HG02973 (cell line): Measurements from ENCODE around the gene NTRK2.

ENCODE experiments used
- ATAC-seq: cut with Tn5 transposase; IDR thresholded peaks from one replicate; pipeline ENCODE4 v1.9.1; 2021; ENCODE audit warnings: moderate library complexity; ENCODE audit not compliant: unreplicated experiment

NTRK2 gene

DNA sequence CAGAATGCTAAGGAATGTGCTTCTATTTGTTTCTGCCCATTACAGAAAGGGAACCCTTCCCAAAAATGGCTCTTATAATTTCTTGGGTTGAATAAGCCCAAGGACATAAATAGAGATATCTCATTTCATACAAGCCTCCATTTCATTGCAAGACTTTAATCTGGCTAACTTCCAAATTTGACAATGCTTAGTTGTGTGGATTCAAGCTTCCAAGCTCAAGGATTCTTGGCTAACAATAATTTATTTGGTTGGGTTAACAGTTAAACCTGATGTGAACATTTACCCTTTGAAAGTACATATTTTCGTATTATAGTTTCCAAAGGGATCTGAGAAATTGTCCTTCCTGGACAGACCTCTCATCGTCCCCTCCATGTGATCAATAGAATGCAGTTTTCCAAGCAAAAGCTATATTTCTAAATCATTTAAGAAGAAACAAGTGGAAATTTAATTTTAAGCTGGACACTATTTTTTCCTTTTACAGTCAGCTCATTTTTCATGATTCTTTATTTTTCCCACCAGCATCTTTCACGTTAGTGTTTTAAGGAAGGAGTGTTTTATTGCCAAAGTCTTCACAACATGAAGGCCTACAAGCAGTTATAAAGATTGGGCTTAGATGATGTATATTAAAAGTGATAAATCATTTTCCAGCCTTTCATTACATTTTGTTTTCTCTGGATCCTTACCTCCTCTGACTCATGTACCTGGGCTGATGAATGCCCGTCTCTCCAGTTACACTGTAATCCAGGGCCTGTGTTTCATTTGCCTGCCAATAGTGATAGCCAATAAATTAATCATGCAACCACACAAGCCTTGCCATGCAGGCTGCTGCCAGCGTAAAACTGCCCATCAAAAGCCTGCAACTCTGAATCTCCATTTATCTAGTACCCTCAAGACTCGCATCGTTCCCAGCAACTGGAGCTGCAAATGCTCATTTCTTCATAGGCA, 176.7 kb downstream of the NTRK2 start:
- ATAC-seq: no peak

DNA sequence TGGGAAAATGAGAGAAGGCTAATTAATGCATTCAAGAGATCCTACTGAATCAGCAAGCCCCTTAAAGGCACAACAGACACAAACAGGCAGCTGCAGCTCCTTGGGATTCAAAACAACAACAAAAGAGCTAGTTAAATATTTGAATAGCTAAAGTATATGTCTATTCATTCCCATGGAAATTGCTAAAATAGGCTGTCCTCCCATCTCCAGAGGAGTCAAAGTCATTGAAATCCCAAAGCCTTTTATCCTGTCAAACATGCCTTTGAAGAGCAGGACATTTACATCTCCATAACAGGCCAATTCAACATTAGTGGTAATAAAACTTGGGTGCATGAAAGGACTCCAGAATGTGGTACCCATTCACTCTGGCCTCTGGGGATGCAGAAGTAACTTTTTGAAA, 177.4 kb downstream of the NTRK2 start:
- no peak for ATAC-seq

DNA sequence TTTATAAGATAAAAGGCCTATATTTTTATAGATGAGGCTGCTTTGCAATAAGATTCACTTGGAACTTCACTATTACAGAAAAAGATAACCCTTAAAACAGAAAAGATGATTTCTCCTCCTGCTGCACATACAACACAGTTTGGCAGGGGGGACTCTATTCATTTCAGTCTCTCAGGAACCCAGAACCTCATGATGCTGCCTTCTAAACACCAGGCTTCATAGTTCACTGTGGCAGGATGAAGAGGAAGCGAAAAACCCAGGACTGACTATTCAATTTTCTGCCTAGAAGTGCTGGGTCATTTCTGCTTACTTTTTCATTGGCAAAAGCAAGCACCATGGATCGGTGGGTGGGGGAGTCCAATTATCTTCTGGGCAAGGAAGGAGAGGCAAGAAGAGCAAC, 179.5 kb downstream of the NTRK2 start:
- ATAC-seq: no peak

DNA sequence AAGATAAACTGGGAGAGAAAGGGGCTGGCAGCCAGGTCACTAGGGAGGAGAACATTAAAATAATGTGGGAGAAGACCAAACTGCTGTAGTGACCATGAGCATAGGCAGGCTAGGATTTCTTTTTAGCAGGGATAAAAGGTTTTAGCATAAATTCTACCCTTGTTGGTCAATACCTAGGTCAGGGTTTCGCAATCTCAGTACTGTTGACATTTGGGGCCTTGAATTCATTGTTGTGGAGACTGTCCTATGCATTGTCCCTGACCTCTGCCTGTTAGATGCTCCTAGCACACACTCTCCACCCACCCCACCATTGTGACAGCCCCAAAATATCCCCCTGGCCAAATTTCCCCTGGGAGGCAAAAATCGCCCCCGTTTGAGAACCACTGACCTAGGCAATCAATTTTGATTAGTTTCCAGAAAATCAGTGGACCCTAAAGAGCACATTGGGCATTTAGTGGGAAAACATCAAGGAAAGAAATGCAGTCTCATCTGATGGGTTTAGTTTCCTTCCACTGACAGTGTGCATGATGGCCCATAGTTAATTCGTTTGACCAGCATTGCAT, 181.4 kb downstream of the NTRK2 start:
- ATAC-seq: no peak

DNA sequence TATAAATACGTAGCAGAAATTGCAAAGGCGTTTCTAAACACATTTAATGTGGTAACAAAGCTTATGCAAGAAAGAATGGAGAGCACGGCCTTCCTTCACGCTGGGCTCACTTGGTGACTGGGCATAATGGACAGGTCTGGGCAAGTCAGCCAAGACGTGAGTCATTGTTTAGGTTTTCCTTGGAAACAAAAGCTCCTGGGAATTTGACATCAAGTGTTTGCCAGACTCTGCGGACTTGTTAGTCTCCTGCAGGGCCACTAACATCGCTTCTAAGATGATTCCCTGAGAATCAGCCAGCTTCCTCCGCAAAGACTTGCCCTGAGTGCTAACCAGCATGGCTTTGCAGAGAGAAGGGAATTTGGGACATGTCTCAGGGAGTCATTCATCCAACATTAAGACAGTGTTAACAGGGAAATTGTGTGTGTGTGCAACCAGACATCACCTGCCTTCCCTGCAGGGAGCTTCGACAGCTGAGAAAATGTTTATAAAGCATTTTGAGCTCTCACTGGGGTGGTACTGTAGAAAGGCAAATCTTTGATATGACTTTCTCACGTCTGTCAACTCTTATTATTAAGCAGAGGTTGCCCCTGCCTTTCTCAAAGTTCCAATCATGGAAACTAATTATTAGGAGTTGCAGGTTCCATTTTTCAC, 182.5 kb downstream of the NTRK2 start:
- no peak for ATAC-seq

DNA sequence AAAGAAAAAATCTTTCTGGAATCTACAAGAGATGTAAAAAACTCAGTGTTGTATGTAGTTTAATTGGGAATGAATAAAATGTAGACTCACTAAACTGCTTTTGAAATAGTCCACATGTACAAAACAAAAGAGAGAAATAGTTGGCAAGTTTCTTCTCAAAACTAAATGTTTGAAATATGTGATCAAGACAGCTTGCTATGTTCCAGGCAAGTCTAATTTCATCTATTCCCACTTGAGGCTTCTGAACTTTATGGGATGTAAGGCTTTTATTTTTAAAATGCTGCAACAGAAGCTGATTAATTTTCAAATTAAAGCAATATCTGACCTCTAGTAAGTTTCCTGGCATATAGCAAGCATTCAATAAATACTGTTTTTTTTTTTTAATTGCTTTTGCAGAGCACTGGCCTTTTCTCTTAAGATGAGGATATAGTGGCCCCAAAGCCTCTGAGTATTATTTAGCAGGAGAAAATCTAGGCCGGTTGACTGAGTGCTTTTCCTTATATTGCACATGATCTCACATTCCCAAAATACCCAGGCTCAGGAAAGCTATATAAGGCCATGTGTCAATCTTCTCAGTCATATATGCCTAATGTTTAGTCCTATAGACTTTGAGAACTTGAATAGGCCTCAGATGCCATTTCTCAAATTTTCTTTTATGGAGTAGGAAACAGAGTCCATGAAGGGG, 183.2 kb downstream of the NTRK2 start:
- no peak for ATAC-seq

DNA sequence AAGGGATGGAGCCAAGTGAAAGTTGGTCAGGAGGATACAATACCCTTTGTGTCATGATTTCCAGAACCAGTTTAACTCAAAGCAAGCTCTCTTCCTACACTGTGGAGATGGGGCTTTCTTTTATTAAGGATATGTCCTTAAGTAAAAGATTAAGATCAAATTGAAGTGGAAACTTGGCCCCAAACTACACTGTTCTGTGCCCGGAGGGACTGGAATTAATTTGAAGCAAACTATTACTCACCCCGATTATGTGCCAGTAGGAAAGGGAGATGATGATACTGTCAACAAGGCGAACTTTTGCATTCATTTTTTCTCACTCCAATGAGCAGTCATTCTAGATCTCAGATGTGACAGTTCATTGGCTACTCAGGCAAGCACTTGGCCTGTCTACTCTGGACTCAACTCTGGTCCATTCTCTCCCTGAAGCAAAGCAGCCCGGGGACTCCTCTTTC, 186.7 kb downstream of the NTRK2 start:
- ATAC-seq: no peak

DNA sequence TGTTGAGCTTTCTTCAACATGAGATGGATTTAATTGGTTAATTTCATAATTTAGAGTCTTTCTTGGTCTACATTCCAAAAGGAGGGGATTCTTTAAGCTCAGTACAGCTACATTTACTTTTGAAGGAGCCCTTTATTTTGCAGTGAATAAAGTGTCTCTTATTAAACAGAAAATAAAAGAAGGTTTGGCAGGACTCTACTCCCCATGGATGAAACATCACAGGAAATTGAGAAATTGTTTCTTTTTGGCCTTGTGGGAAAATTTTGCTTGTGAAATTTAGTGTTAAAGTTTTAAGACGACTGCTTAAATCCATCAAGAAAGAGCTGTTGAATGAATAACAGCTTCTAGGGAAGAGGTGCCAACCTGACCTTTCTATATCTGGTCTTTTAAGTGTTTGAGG, 187.7 kb downstream of the NTRK2 start:
- no peak for ATAC-seq

DNA sequence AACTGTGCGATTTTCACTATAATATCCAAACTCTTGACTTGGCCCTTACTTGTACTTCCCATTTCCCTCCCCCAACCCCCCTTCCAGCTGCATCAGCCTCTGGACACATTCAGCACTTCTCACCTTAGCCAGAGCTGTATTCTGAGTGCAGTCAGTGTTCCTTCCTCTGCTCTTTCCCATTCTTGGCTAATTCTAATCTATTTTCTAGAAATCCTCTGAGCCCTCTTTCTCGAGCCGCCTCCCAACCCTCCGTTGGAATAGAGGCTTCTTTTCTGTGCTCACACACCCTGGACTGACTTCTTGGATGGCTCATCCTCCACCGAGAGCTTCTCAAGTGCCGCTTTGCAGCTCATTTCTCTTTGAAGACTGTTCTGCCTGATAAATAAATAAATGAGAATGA, 188.8 kb downstream of the NTRK2 start:
- ATAC-seq: no peak

DNA sequence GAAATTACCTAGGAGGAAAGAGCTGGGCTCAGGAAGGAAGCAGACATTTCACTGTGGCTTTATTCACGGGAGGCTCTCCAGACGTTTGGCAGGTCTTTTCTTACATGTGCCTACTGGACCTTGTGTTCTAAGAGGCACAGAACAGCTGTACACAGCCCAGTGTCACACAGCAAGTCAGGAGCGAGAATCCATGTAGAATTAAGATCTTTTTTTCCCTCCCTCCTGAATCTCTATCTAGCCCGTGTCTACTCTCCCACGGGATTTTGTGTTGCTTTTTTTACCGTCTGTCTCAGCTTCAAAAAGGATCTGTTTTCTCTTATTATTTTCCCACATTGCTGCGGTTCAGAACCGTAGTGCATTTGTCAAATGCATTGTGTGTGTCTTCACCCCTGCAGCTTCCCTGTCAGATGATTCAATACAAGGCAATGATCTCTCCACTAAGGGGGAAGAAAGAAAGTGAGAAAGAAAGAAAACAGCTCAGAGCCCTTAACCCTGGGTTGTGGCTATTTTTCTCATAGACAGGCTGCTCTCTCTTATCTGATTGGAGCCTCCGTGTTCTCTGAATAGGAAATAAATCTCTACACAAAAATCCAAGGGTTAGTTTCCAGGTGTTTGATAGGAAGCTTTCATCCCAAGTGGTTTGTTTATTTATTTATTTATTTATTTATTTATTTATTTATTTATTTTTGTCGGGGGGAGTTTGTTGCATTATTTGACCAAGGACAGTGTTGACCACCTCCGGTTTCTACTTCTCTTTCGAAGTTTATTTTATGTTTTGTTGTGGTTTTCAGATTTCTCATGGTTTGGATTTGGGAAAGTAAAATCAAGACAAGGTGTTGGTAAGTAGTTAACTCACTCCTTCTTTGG, 191.0 kb downstream of the NTRK2 start:
- ATAC-seq: no peak

DNA sequence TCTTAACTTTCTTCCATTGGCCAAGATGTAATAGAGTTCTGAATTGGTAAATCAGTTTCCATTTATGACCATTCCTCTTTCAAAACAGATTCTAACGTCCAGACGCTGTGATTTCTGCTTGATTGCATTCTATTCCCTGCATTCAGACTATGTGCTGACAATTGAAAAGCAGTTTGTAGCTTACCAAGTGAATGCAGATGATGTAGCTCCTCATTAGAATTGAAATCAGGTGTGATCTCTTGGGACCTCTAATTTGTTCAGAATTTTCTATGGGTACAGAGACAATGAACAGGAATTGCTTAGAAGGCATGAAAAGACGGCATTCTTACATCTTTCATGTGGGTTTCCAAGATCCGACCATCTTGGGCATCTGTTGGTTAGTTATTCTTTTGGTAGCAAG, 191.9 kb downstream of the NTRK2 start:
- no peak for ATAC-seq

DNA sequence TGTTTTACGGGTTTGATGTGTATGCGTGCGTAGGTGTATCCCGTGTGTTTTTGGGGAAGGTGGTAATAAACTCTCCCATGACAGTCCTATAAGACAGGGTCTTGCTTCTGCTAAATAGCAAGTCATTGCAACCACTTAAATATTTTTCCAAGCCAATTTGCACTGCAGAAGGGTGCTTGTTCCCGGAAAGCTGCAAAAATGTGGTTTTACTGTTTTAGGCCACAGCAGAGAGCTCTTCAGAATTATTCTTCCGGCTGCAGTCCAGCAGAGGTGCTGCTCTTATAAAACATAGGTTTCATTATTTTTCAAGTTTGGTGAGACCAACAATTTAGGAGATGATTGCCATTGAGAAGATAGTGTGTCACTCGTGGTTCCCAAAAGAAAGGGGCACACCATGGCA, 192.8 kb downstream of the NTRK2 start:
- no peak for ATAC-seq

DNA sequence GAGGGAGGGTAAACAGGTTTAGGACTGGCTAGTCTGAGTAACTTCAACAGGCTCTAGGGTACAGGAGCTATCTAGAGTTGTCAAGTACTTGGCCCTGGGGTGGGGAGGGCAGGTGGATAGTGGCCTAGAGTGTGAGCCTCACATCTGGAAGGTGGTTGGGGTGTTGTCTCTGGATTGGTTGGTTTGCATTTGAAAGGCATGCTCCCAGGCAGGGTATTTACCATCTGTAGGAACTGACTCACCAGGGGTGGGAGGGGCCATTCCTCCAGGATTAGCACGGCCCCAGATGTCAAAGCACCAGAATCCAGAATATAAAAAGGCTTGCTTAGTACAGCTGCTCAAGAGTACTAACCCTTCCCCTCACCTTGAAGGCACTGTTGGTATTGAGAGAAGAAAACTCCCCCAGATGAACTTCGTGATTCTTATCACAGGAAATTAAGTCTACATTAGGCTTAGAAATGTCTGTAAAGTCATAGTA, 193.3 kb downstream of the NTRK2 start:
- no peak for ATAC-seq

DNA sequence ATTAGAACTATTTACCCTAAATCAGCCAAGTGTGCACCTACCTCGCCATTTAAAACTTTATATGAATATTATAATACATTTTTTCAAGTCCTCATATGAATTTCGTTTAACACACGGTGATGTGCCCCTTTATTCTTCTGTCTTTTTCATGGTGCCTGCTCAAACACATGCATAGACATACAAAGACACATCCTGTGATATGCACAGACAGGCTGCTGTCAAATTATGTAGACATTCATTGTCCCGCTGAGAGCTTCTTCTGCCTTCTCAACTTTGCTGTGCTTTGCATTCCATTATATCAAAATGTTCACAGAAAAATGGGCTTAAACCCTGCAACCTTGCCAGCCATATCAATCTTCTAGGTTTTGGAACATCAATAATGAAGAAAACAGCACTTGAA, 193.8 kb downstream of the NTRK2 start:
- no peak for ATAC-seq

DNA sequence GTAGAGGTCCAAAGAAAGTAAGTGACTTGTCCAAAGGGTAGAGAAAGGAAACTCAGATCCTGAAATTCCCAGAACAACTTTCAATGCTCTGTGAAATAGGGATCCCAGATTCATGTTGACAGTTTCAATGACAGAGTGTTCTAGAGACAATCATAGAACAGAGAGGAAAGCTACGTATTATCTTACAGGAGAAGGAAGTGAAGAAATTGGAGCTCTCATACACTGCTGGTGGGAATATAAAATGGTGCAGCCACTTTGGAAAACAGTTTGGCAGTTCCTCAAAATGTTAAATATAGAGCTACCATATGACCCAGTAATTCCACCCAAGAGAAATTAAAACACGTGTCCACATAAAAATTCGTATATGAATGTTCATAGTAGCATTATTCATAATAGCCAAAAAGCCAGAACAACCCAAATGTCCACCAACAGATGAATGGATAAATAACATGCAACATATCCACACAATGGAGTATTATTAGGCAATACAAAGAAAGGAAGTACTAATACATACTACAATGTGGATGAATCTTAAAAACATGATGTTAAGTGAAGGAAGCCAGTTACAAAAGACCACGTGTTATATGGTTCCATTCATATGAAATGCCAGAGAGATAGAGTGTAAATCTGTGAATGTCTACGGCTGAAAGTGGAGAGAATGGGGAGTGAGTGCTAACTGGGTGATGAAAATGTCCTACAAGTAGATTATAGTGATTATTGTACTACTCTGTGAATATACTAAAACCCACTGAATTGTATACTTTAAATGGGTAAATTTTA, 197.1 kb downstream of the NTRK2 start:
- ATAC-seq: no peak

DNA sequence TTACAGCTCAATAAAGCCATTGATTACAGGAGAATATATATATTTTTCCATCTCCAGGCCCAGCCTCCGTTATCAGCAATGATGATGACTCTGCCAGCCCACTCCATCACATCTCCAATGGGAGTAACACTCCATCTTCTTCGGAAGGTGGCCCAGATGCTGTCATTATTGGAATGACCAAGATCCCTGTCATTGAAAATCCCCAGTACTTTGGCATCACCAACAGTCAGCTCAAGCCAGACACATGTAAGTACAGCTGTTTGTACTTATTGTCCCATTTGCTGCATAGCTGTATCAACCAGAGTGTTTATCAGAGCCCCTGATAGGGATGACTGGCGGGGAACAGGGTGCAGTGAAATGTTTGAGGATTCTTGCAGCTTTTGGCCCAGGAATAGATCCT, 197.7 kb downstream of the NTRK2 start:
- ATAC-seq: no peak

DNA sequence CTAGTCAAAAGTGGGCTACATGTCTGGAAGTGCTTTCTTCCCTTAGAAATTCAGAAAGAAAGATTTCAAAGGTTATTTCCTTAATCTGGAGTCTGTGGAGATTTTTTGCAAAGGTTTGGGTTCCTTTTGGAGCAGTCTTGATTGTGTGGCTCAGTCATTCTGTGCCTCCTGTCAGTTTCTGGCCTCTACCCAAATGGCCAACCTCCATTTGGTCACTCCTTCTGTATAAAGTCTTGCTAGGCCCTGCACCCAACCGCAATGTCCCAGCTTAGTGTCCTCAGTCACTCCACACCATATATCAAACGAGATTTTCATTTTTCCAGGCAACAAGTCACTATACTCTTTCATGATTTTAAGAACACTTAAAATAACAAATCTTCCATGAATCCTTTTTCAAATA, 199.6 kb downstream of the NTRK2 start:
- no peak for ATAC-seq

DNA sequence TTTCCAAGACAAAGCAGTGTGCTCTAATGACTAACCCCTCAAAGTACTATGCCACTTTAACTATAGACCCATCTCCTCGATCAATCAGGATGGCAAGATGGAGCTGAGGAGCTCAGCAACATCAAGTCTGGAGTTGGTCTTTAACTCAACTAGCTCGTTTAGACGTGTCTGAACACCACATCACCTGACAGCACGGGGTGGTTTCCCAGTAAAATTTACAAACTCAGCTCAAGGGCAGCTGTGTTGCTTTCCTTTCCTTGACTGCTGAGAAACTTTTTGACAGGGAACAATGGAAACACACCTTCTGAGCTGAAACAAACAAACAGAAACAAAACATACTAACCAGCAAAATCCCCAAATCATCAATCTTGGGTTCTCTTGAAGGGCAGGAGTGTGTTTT, 202.5 kb downstream of the NTRK2 start:
- no peak for ATAC-seq

DNA sequence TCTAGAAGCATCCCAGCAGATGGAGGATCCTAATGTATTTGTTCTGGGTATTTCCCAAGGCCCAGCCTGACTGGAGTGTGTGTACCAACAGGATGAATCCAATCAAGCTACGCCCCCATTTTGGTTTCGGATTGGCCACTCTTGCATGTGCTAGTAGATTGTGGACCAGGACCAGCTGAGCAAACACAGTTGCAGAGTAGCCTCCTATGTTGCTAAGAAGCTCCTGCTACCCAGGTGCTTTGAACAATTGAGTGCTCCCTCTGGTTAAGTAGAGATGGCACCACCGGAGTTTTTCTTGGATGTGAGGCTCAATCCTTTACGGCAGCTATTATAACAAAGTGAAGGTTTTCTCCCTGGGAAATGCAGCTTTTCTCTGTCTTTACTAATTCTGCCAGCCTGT, 204.5 kb downstream of the NTRK2 start:
- no peak for ATAC-seq

DNA sequence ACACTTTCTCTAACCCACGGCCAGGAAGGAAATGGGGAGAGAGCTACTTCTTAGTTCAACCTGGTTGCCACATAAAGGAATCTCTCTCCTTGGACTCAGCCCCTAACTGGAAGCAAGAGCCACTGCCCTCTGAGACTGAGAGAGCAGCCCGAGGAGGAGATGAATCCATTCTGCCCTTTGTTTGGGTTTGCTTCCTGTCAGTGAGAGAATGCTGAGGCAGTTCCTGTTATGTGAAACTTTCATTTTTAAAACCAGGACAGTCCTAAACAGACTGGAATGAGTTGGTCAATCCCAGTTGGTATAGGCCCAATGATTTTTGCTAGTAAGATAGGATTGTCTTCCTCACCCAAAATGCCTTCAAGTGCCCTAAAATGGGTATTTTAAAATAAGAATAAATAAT, 205.1 kb downstream of the NTRK2 start:
- no peak for ATAC-seq
